Measurements from ENCODE around the gene TAF5L.

- no peak for TF ChIP-seq CTCF (conservative IDR thresholded peaks at IDR 0.05; ENCODE audit: low read depth, low read length)
- TF ChIP-seq POLR2A (IDR thresholded peaks at IDR 0.05; ENCODE audit: low read depth, low read length), result no peak
- no peak for TF ChIP-seq BHLHE40 (IDR thresholded peaks at IDR 0.05; ENCODE audit: low read depth, low read length)
- no peak for TF ChIP-seq FOS (IDR thresholded peaks at IDR 0.05; ENCODE audit: low read depth, low read length)
- no peak for TF ChIP-seq RAD21 (IDR thresholded peaks at IDR 0.05; ENCODE audit: low read length)
- TF ChIP-seq CEBPB (IDR thresholded peaks at IDR 0.05; ENCODE audit: low read depth, low read length), result 0 out of 2 replicates have a peak, but pooled peaks have one; percentile 2
- TF ChIP-seq MAZ (IDR thresholded peaks at IDR 0.05; ENCODE audit: borderline replicate concordance, low read depth, low read length), result no peak
- no peak for TF ChIP-seq RCOR1 (IDR thresholded peaks at IDR 0.05; ENCODE audit: insufficient replicate concordance, low read length)
- no peak for TF ChIP-seq NFE2L2 (IDR thresholded peaks at IDR 0.05; ENCODE audit: low read depth, low read length)
- TF ChIP-seq MAFK (IDR thresholded peaks at IDR 0.05; ENCODE audit: low read depth, low read length), result no peak
- no peak for TF ChIP-seq SMC3 (IDR thresholded peaks at IDR 0.05; ENCODE audit: low read depth, low read length)
- TF ChIP-seq CHD1 (IDR thresholded peaks at IDR 0.05; ENCODE audit: low read depth, low read length), result no peak
Observed at GRCh38 chr1:229554886-229555621, 70.9 kb downstream of the TAF5L start.
